NCI-H524 (cell line): ENCODE measurements around the gene GRID1.

Source experiments
- DNase-seq, 2 experiments: peaks; one replicate each; lab custom pipeline; 2025; lab: John Stamatoyannopoulos, UW

Gene GRID1

GRCh38 chr10:86314616-86315548 is 51.7 kb downstream of the GRID1 start:
- no peak for DNase-seq

GRCh38 chr10:86313621-86314041 is 53.0 kb downstream of the GRID1 start:
- DNase-seq = no peak

- no peak for DNase-seq
These were observed 53.8 kb downstream of the GRID1 start for GRCh38 chr10:86312701-86313270.

GRCh38 chr10:86311906-86312305 is 54.7 kb downstream of the GRID1 start:
- DNase-seq = no peak

GRCh38 chr10:86311190-86311589 is 55.4 kb downstream of the GRID1 start:
- DNase-seq = no peak

DNA sequence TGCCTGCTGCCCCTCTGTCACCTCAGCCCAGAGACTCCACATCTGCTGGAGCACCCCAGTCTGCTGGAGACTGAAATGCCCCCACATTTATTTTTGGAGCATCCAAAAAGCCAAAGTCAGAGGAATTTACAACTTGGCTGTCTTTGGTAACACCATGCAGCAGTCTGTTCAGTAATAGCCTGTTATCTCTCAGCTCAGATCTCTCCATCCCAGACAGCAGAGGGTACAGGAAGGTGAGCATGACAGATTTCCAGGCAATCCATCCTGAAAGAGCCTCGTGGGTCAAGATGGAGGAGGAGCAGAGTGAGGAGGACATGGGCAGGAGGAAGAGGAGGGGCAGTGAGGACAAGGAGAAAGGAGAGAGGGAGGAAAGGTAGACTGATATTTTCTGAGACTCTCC is 55.9 kb downstream of the GRID1 start:
- no peak for DNase-seq

- DNase-seq = no peak
These were observed 56.3 kb downstream of the GRID1 start for GRCh38 chr10:86310291-86310690.

- no peak for DNase-seq
These were observed 58.5 kb downstream of the GRID1 start for GRCh38 chr10:86308056-86308455.

- DNase-seq = no peak
These were observed 59.8 kb downstream of the GRID1 start for GRCh38 chr10:86306628-86307278.

GRCh38 chr10:86305521-86305920 is 61.1 kb downstream of the GRID1 start:
- no peak for DNase-seq

DNA sequence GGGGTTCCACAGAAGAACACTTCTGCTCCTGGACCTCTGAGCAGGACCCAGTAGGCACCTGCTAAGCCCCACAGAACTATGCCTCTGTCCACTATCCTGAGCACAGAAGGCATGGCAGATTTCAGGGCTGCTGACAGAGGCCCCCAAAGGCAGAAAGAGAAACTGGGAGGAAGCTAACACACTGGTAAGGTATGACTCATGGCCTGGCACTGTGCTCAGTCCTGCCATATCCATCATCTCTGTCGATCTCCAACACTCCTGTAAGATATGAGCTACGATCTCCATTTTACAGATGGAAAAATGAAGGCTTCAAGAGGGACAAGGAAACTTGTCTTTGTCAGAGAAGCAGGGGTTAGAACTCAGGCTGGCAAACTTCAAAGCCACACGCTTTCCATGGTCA is 62.2 kb downstream of the GRID1 start:
- no peak for DNase-seq

- no peak for DNase-seq
These were observed 63.0 kb downstream of the GRID1 start for GRCh38 chr10:86303626-86304025.

- no peak for DNase-seq
These were observed 64.6 kb downstream of the GRID1 start for GRCh38 chr10:86301971-86302370.

DNA sequence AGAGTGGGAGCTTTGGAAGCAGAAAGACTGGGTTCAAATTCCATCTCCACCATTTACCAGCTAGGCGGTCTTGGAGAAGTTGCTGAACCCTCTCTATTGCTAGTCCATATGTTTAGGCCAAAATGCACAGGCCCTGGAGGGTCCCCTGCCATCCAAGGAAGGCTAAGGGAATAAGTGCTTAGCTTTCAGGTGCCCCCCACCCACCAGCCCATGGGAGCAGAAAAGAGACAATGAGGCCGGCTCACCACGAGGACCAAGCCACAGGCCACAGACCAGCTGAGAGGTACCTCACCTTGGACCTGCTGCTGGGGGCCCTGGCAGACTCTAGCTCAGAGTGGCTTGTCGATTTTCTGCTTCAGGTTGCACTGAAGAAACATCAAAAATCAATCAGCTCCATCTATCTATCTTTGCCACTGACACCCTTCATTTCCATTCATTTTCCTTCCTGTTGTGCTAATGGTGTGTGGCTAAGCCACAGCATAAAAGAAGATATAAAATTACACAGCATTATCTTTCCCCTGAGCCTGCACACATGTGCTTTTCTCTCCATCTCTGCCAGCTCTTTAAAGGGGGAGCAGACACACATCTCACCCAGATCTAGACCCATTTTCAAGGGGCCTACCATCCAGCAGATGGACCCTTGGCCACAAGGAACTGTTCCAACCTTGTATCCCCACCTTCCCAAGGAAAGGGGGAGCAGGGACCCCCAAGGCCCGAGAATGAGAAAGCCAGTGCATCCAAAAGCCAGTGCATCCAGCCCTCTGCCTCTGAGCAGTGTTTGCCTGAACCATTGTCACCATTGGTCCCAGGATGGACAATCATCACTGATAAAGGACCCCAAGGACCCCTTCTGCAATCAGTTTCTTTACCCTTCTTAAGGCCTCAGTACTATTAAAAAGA is 65.4 kb downstream of the GRID1 start:
- no peak for DNase-seq

DNA sequence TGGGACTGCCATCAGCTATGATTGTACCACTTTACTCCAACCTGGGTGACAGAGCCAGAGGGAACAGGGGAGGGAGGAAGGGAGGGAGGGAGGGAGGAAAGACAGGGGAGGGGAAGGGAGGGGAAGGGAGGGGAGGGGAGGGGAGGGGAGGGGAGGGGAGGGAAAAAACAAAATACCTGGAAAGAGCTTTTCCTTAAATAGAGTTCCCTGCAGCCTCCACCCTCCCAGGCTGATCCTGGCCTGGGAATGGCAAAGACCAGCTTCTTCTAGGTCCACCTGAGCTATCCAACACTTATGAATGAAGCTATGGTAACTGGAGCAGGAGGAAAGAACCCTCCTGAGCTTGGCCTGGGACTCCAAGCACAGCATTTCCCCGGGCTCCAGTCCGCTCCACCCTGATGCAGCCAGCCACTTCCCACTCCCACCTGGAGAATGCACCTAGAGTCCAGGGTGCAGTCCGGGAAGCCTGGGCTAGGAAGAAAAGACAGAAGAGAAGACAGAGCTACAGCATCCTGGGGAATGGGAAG is 66.1 kb downstream of the GRID1 start:
- DNase-seq = no peak

- DNase-seq = no peak
These were observed 67.0 kb downstream of the GRID1 start for GRCh38 chr10:86299562-86299961.

DNA sequence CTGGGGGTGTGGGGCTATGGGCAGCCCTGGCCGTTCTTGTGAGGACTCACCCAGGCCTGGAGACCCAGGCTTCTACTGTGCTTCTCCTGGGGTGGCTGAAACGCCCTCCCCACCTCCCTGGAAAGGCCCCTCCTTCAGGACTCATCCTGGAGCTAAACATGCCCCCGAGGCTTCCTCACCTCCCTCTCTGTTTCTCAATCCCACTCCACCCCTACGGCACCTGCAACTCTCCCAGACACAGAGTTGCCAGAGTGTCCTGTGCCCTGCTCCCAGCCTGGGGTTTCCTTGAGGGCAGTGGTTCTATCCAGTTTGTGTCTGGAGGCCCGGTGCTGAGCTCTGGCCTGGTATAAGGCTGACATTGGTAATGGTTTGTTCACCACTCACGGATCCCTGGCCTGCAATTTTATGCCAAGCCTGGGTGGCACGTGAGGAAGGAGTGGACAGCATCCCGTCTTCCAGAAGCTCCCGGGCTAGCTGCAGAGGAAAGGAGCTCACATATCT is 68.0 kb downstream of the GRID1 start:
- DNase-seq = no peak

GRCh38 chr10:86295791-86296190 is 70.8 kb downstream of the GRID1 start:
- DNase-seq = no peak

DNA sequence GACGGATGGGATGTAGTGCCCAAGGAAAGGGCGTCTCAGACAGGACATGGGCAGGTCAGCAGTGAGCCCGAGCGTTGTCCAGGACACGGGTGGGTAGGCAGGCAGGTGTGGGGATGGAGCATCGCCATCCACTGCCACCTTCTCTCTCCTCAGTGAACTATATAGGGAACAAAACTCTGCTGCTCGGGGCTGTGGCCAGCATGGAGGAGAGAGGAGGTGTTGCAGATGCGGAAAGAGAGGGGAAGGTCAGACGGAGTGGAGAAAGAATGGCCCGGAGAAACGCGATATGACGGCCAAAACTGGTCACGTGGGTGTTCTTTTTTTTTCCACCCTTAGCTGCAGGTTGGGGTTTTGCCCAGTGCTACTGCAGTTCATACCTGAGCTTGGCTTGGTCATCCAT is 71.2 kb downstream of the GRID1 start:
- no peak for DNase-seq

GRCh38 chr10:86294346-86295265 is 72.0 kb downstream of the GRID1 start:
- no peak for DNase-seq
